Measurements from ENCODE around the gene FEV. TPM values are rescaled to one million over a fixed set of nuclear protein-coding genes. Genes with fewer than 3 reads are reported as not detected.
A peak's percentile ranks its signal among the peaks of the same experiment; 100 is the strongest.

Gene FEV
- polyA plus RNA-seq, 1 donor = 11.9 TPM

- peaks cover 16% of the 10 kb centered on the region for H3K4me1 ChIP-seq (ENCODE audit: control insufficient read depth, insufficient read depth, low read length)
- H3K9me3 ChIP-seq (ENCODE audit: control insufficient read depth, low read depth, low read length) = peaks cover 12% of the 10 kb centered on the region
- no peaks in the 10 kb centered on the region for H3K36me3 ChIP-seq (ENCODE audit: control insufficient read depth, insufficient read depth, low read length)
- H3K27me3 ChIP-seq (ENCODE audit: control insufficient read depth, insufficient read depth, low read length) = peaks cover 92% of the 10 kb centered on the region
- WGBS (ENCODE audit: insufficient coverage, low lambda C conversion rate) = no CpG with 5 or more reads among the region's 88 CpGs
- peak in 1 of 2 donors; percentile 53 for DNase-seq
- H3K4me3 ChIP-seq (ENCODE audit: low read length) = peak within 1 kb of the TSS; percentile 5
- H3K27ac ChIP-seq (ENCODE audit: low read length) = no peak within 1 kb of the TSS
These were observed 8.6 kb upstream of the FEV start, which contains the start of gene CRYBA2 for GRCh38 chr2:218993345-218994315. CRYBA2 (minus strand) TSS chr2:218993422; CDS start chr2:218993176, 246 bp downstream.

GRCh38 chr2:218992703-218993344 lies 7.8 kb upstream of the FEV start:
- Histone ChIP-seq H3K9me3 (ENCODE audit: control insufficient read depth, low read depth, low read length) (peaks cover 12% of the 10 kb centered on the region), H3K27me3 (ENCODE audit: control insufficient read depth, insufficient read depth, low read length) (peaks cover 94% of the 10 kb centered on the region), H3K4me3 (ENCODE audit: low read length) (peak overlapping the region; percentile 5), H3K27ac (ENCODE audit: low read length) (no peak overlapping the region), H3K4me1 (ENCODE audit: control insufficient read depth, insufficient read depth, low read length) (peaks cover 16% of the 10 kb centered on the region), H3K36me3 (ENCODE audit: control insufficient read depth, insufficient read depth, low read length) (no peaks in the 10 kb centered on the region)
- peak in 1 of 2 donors; percentile 29 for DNase-seq
- no CpG with 5 or more reads among the region's 44 CpGs for WGBS (ENCODE audit: insufficient coverage, low lambda C conversion rate)

GRCh38 chr2:218992196-218992595 lies 7.2 kb upstream of the FEV start:
- H3K9me3 ChIP-seq (ENCODE audit: control insufficient read depth, low read depth, low read length) = peaks cover 12% of the 10 kb centered on the region
- H3K27me3 ChIP-seq (ENCODE audit: control insufficient read depth, insufficient read depth, low read length) = peaks cover 98% of the 10 kb centered on the region
- no peak for DNase-seq
- H3K27ac ChIP-seq (ENCODE audit: low read length) = no peak overlapping the region
- no peaks in the 10 kb centered on the region for H3K36me3 ChIP-seq (ENCODE audit: control insufficient read depth, insufficient read depth, low read length)
- peaks cover 16% of the 10 kb centered on the region for H3K4me1 ChIP-seq (ENCODE audit: control insufficient read depth, insufficient read depth, low read length)
- WGBS (ENCODE audit: insufficient coverage, low lambda C conversion rate) = no CpG with 5 or more reads among the region's 7 CpGs
- H3K4me3 ChIP-seq (ENCODE audit: low read length) = no peak overlapping the region

- no peaks in the 10 kb centered on the region for H3K36me3 ChIP-seq (ENCODE audit: control insufficient read depth, insufficient read depth, low read length)
- peaks cover 12% of the 10 kb centered on the region for H3K9me3 ChIP-seq (ENCODE audit: control insufficient read depth, low read depth, low read length)
- H3K27me3 ChIP-seq (ENCODE audit: control insufficient read depth, insufficient read depth, low read length) = peaks cover 99% of the 10 kb centered on the region
- H3K4me3 ChIP-seq (ENCODE audit: low read length) = no peak overlapping the region
- peaks cover 16% of the 10 kb centered on the region for H3K4me1 ChIP-seq (ENCODE audit: control insufficient read depth, insufficient read depth, low read length)
- WGBS (ENCODE audit: insufficient coverage, low lambda C conversion rate) = no CpG with 5 or more reads among the region's 13 CpGs
- H3K27ac ChIP-seq (ENCODE audit: low read length) = no peak overlapping the region
- peak in 1 of 2 donors; percentile 55 for DNase-seq
These were observed 6.7 kb upstream of the FEV start for GRCh38 chr2:218991674-218992168.

- Histone ChIP-seq H3K27me3 (ENCODE audit: control insufficient read depth, insufficient read depth, low read length) (peaks cover 99% of the 10 kb centered on the region), H3K9me3 (ENCODE audit: control insufficient read depth, low read depth, low read length) (peaks cover 13% of the 10 kb centered on the region), H3K4me1 (ENCODE audit: control insufficient read depth, insufficient read depth, low read length) (peaks cover 13% of the 10 kb centered on the region), H3K4me3 (ENCODE audit: low read length) (no peak overlapping the region), H3K27ac (ENCODE audit: low read length) (no peak overlapping the region), H3K36me3 (ENCODE audit: control insufficient read depth, insufficient read depth, low read length) (no peaks in the 10 kb centered on the region)
- WGBS (ENCODE audit: insufficient coverage, low lambda C conversion rate) = 17% methylated on average over 1 of the region's 6 CpGs
- no peak for DNase-seq
These were observed 5.6 kb upstream of the FEV start for GRCh38 chr2:218990612-218991011.

GRCh38 chr2:218990052-218990451 lies 5.1 kb upstream of the FEV start:
- H3K27me3 ChIP-seq (ENCODE audit: control insufficient read depth, insufficient read depth, low read length) = peaks cover 99% of the 10 kb centered on the region
- no peak overlapping the region for H3K27ac ChIP-seq (ENCODE audit: low read length)
- H3K36me3 ChIP-seq (ENCODE audit: control insufficient read depth, insufficient read depth, low read length) = no peaks in the 10 kb centered on the region
- no peak overlapping the region for H3K4me3 ChIP-seq (ENCODE audit: low read length)
- no peak for DNase-seq
- H3K9me3 ChIP-seq (ENCODE audit: control insufficient read depth, low read depth, low read length) = peaks cover 17% of the 10 kb centered on the region
- peaks cover 13% of the 10 kb centered on the region for H3K4me1 ChIP-seq (ENCODE audit: control insufficient read depth, insufficient read depth, low read length)
- no CpG with 5 or more reads among the region's 9 CpGs for WGBS (ENCODE audit: insufficient coverage, low lambda C conversion rate)

- H3K27ac ChIP-seq (ENCODE audit: low read length) = no peak overlapping the region
- no CpG with 5 or more reads among the region's 2 CpGs for WGBS (ENCODE audit: insufficient coverage, low lambda C conversion rate)
- H3K27me3 ChIP-seq (ENCODE audit: control insufficient read depth, insufficient read depth, low read length) = peaks cover 99% of the 10 kb centered on the region
- peaks cover 6% of the 10 kb centered on the region for H3K4me1 ChIP-seq (ENCODE audit: control insufficient read depth, insufficient read depth, low read length)
- H3K4me3 ChIP-seq (ENCODE audit: low read length) = no peak overlapping the region
- DNase-seq = no peak
- no peaks in the 10 kb centered on the region for H3K36me3 ChIP-seq (ENCODE audit: control insufficient read depth, insufficient read depth, low read length)
- H3K9me3 ChIP-seq (ENCODE audit: control insufficient read depth, low read depth, low read length) = peaks cover 19% of the 10 kb centered on the region
These were observed 3.7 kb upstream of the FEV start for GRCh38 chr2:218988650-218989049.

- Histone ChIP-seq H3K4me1 (ENCODE audit: control insufficient read depth, insufficient read depth, low read length) (peaks cover 1% of the 10 kb centered on the region), H3K27ac (ENCODE audit: low read length) (no peak overlapping the region), H3K4me3 (ENCODE audit: low read length) (no peak overlapping the region), H3K27me3 (ENCODE audit: control insufficient read depth, insufficient read depth, low read length) (peaks cover 99% of the 10 kb centered on the region), H3K9me3 (ENCODE audit: control insufficient read depth, low read depth, low read length) (peaks cover 14% of the 10 kb centered on the region), H3K36me3 (ENCODE audit: control insufficient read depth, insufficient read depth, low read length) (no peaks in the 10 kb centered on the region)
- no peak for DNase-seq
- WGBS (ENCODE audit: insufficient coverage, low lambda C conversion rate) = no CpG with 5 or more reads among the region's 3 CpGs
These were observed 3.2 kb upstream of the FEV start for GRCh38 chr2:218988164-218988563.

- Histone ChIP-seq H3K9me3 (ENCODE audit: control insufficient read depth, low read depth, low read length) (peaks cover 13% of the 10 kb centered on the region), H3K27me3 (ENCODE audit: control insufficient read depth, insufficient read depth, low read length) (peaks cover 99% of the 10 kb centered on the region), H3K27ac (ENCODE audit: low read length) (no peak overlapping the region), H3K4me1 (ENCODE audit: control insufficient read depth, insufficient read depth, low read length) (peaks cover 6% of the 10 kb centered on the region), H3K4me3 (ENCODE audit: low read length) (no peak overlapping the region), H3K36me3 (ENCODE audit: control insufficient read depth, insufficient read depth, low read length) (no peaks in the 10 kb centered on the region)
- DNase-seq = no peak
- 0% methylated on average over 1 of the region's 4 CpGs for WGBS (ENCODE audit: insufficient coverage, low lambda C conversion rate)
These were observed 1.3 kb upstream of the FEV start for GRCh38 chr2:218986148-218986761.

Measured in large intestine (tissue), 3 donors.